Measurements from ENCODE around the gene PTER. TPM values are rescaled to one million over a fixed set of nuclear protein-coding genes. Genes with fewer than 3 reads are reported as not detected.

Gene PTER
- polyA plus RNA-seq, 3 donors from 2014 or later = 13.1 to 16.0 (median 13.3) TPM

DNA sequence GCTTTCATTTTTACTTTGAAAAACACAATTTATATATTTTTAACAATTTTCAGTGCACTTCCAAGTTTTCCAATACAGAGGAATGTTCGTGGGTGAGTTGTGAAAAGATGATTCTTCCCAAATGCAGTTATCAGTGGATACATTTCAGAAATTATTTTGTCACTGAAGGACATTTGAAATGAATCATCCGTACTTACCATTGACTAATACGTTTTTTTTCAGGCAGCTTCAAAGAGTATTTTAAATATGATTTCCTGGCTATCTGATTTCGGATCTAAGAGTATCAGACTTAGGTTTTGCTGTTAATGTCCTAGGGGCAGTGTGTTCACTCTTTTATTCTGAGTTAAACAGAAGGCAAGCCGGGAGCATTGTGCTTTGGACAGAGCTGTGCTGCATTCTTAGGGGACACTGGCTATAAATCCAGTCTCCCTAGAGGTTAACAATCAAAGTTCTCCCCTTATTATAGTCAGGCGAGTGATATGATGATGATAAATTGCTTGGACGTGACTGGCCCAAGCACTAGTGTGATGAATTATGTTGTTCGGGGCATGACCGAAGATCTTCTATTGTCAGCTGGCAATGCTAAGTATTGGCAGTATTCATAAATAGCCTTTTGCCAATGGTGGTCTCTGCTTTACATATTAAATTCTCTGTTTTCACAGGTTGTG is 4.5 kb downstream of the PTER start:
- peaks cover 0 to 9% (median 1%) of the 10 kb centered on the region in 3 donors for H3K36me3 Mint-ChIP-seq
- H3K9me3 Mint-ChIP-seq = no peaks in the 10 kb centered on the region
- H3K27me3 Mint-ChIP-seq (ENCODE audit: low read depth in 3 of 3) = peaks cover 0 to 3% (median 0%) of the 10 kb centered on the region in 3 donors
- peak overlapping the region in 2 of 5 donors; percentile 30 to 52 for H3K4me3 Mint-ChIP-seq
- DNase-seq = no peak
- peak overlapping the region in 4 of 6 donors; percentile 25 to 74 (median 74) for H3K27ac Mint-ChIP-seq
- H3K4me1 Mint-ChIP-seq = peaks cover 71 to 88% of the 10 kb centered on the region in 2 donors

GRCh38 chr10:16442914-16443313 is 6.1 kb downstream of the PTER start:
- no peaks in the 10 kb centered on the region for H3K9me3 Mint-ChIP-seq
- peaks cover 0 to 12% (median 4%) of the 10 kb centered on the region in 3 donors for H3K36me3 Mint-ChIP-seq
- no peak overlapping the region for H3K4me3 Mint-ChIP-seq
- no peaks in the 10 kb centered on the region for H3K27me3 Mint-ChIP-seq (ENCODE audit: low read depth in 3 of 3)
- peak overlapping the region in 3 of 6 donors; percentile 9 to 65 (median 59) for H3K27ac Mint-ChIP-seq
- DNase-seq = no peak
- peaks cover 60 to 75% of the 10 kb centered on the region in 2 donors for H3K4me1 Mint-ChIP-seq

DNA sequence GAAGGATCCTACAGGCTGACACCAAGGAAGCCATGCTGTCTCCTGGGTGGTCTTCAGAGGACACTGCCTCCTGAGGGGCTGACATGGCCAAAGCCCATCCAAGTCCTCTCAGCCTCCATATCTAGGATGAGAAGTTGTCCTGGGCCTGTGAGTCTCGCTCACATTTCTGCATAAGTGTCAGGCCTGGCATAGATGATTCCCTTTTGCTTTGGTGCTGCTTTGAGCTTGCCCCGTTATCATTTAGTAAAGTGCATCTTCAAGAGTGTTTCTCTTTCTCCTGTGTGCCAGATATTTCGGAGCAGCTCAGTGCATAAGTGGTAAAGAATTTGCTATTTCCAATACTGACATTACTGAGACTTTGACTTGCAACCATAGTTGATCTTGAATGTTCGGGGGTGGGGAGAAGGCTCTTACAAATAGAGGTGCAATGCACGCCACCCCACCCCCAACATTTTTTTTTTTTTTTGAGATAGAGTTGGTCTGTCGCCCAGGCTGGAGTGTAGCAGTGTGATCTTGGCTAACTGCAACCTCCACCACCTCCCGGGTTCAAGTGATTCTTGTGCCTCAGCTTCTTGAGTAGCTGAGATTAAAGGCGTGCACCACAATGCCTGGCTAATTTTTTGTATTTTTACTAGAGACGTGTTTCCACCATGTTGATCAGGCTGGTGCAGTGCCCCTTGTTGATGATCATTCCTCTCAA is 9.1 kb downstream of the PTER start:
- Mint-ChIP-seq H3K4me3 (no peak overlapping the region), H3K36me3 (peaks cover 4 to 13% (median 4%) of the 10 kb centered on the region in 3 donors), H3K27ac (peak overlapping the region in 2 of 6 donors; percentile 21 to 22), H3K4me1 (peaks cover 39 to 63% of the 10 kb centered on the region in 2 donors), H3K27me3 (ENCODE audit: low read depth in 3 of 3) (no peaks in the 10 kb centered on the region), H3K9me3 (no peaks in the 10 kb centered on the region)
- no peak for DNase-seq

DNA sequence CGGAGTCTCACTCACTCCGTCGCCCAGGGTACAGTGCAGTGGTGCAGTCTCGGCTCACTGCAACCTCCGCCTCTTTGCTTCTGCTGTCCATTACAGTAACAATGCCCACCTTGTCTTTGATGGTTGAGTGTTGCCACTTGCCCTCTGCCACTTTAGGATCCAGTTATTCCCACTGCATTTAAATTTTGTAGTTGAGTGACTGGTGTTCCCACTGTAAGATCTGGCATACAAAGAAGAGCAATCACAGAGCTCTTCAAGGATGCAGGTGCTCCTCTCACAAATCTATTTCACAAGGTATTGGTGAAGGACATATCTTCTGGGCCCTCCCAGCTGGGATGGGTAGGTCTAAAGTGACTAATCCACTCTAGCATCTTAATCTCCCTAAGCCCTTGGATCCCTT is 12.6 kb downstream of the PTER start:
- Mint-ChIP-seq H3K9me3 (no peaks in the 10 kb centered on the region), H3K27me3 (ENCODE audit: low read depth in 3 of 3) (no peaks in the 10 kb centered on the region), H3K4me3 (no peak overlapping the region), H3K36me3 (peaks cover 4 to 9% (median 4%) of the 10 kb centered on the region in 3 donors), H3K27ac (no peak overlapping the region), H3K4me1 (peaks cover 17 to 39% of the 10 kb centered on the region in 2 donors)
- no peak for DNase-seq

DNA sequence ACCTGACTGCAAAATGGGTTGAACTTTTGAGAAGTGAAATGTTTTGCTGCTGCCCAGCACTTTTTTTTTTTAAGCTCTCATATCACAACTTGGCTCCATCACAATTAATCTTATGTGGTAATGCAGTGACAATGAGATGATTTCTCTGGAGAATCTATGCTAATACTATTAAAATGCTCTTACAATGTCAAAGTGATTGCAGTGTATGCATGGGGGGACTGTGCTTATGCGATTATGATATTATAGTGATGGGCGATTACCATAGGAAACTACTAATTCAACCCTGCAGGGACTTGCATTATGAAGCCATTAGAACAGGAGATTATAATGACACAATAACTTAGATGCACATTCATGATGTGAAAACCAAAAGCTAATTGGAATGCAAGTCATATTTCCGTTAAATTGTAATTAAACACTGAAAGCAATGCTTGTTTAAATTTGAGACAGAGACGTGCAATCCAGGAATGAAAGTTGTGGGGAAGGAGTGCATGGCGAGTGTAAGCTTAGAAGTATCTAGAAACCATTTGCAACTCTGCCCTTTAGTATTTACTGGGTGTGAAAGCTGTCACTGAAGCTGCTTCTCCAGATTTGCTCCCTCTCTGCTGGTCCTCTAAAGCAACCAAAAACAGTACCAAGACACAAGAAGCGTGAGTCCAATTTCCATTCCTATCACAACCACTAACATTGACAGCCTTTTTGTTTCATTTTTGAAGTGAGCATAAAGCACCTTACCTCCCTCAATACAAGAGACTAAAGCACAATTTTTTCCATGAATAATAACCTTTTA is 21.6 kb downstream of the PTER start:
- Mint-ChIP-seq H3K27me3 (ENCODE audit: low read depth in 3 of 3) (peaks cover 0 to 2% (median 0%) of the 10 kb centered on the region in 3 donors), H3K27ac (peak overlapping the region in 3 of 6 donors; percentile 25 to 48 (median 41))

GRCh38 chr10:16459423-16459939 is 22.7 kb downstream of the PTER start:
- Mint-ChIP-seq H3K36me3 (peaks cover under 1 to 8% (median 2%) of the 10 kb centered on the region in 3 donors), H3K27ac (no peak overlapping the region), H3K4me3 (no peak overlapping the region), H3K4me1 (peaks cover 16 to 34% of the 10 kb centered on the region in 2 donors), H3K27me3 (ENCODE audit: low read depth in 3 of 3) (peaks cover 0 to 2% (median 0%) of the 10 kb centered on the region in 3 donors), H3K9me3 (no peaks in the 10 kb centered on the region)
- no peak for DNase-seq

More for the DNA sequence above, 21.6 kb downstream of the PTER start:
- H3K9me3 Mint-ChIP-seq = no peaks in the 10 kb centered on the region
- H3K4me3 Mint-ChIP-seq = peak overlapping the region in 1 of 5 donors; percentile 22
- peaks cover 14 to 26% of the 10 kb centered on the region in 2 donors for H3K4me1 Mint-ChIP-seq
- no peak for DNase-seq
- H3K36me3 Mint-ChIP-seq = no peaks in the 10 kb centered on the region

- no peak overlapping the region for H3K4me3 Mint-ChIP-seq
- peaks cover 24 to 42% of the 10 kb centered on the region in 2 donors for H3K4me1 Mint-ChIP-seq
- peaks cover 14 to 20% (median 15%) of the 10 kb centered on the region in 3 donors for H3K36me3 Mint-ChIP-seq
- peak overlapping the region in 2 of 6 donors; percentile 53 to 65 for H3K27ac Mint-ChIP-seq
- DNase-seq = no peak
- peaks cover 0 to 2% (median 0%) of the 10 kb centered on the region in 3 donors for H3K27me3 Mint-ChIP-seq (ENCODE audit: low read depth in 3 of 3)
- no peaks in the 10 kb centered on the region for H3K9me3 Mint-ChIP-seq
Measured at GRCh38 chr10:16466001-16466400, 29.2 kb downstream of the PTER start.

GRCh38 chr10:16470747-16471146 is 33.9 kb downstream of the PTER start:
- no peaks in the 10 kb centered on the region for H3K9me3 Mint-ChIP-seq
- peak; percentile 64 to 65 (median 64) for DNase-seq
- H3K4me3 Mint-ChIP-seq = peak overlapping the region; percentile 68 to 81 (median 78)
- H3K27me3 Mint-ChIP-seq (ENCODE audit: low read depth in 3 of 3) = no peaks in the 10 kb centered on the region
- peaks cover 37 to 51% of the 10 kb centered on the region in 2 donors for H3K4me1 Mint-ChIP-seq
- peaks cover under 1 to 15% (median 14%) of the 10 kb centered on the region in 3 donors for H3K36me3 Mint-ChIP-seq
- H3K27ac Mint-ChIP-seq = peak overlapping the region; percentile 87 to 99 (median 94)

- peaks cover 37 to 45% of the 10 kb centered on the region in 2 donors for H3K4me1 Mint-ChIP-seq
- no peak overlapping the region for H3K4me3 Mint-ChIP-seq
- no peaks in the 10 kb centered on the region for H3K9me3 Mint-ChIP-seq
- H3K27me3 Mint-ChIP-seq (ENCODE audit: low read depth in 3 of 3) = no peaks in the 10 kb centered on the region
- no peak overlapping the region for H3K27ac Mint-ChIP-seq
- peaks cover 0 to 13% (median 12%) of the 10 kb centered on the region in 3 donors for H3K36me3 Mint-ChIP-seq
- no peak for DNase-seq
Measured at GRCh38 chr10:16472828-16473227, 36.0 kb downstream of the PTER start.

GRCh38 chr10:16477757-16478156 is 40.9 kb downstream of the PTER start:
- no peaks in the 10 kb centered on the region for H3K27me3 Mint-ChIP-seq (ENCODE audit: low read depth in 3 of 3)
- H3K9me3 Mint-ChIP-seq = no peaks in the 10 kb centered on the region
- peaks cover 0 to 15% (median 3%) of the 10 kb centered on the region in 3 donors for H3K36me3 Mint-ChIP-seq
- no peak overlapping the region for H3K27ac Mint-ChIP-seq
- no peak for DNase-seq
- no peak overlapping the region for H3K4me3 Mint-ChIP-seq
- H3K4me1 Mint-ChIP-seq = peaks cover 4 to 14% of the 10 kb centered on the region in 2 donors

- no peaks in the 10 kb centered on the region for H3K9me3 Mint-ChIP-seq
- no peak for DNase-seq
- no peak overlapping the region for H3K27ac Mint-ChIP-seq
- H3K4me1 Mint-ChIP-seq = peaks cover 0 to 7% of the 10 kb centered on the region in 2 donors
- H3K27me3 Mint-ChIP-seq (ENCODE audit: low read depth in 3 of 3) = no peaks in the 10 kb centered on the region
- peaks cover 0 to 11% (median 3%) of the 10 kb centered on the region in 3 donors for H3K36me3 Mint-ChIP-seq
- no peak overlapping the region for H3K4me3 Mint-ChIP-seq
Measured at GRCh38 chr10:16478801-16479200, 42.0 kb downstream of the PTER start.

- no peaks in the 10 kb centered on the region for H3K9me3 Mint-ChIP-seq
- H3K27me3 Mint-ChIP-seq (ENCODE audit: low read depth in 3 of 3) = no peaks in the 10 kb centered on the region
- peaks cover under 1 to 8% (median 5%) of the 10 kb centered on the region in 3 donors for H3K36me3 Mint-ChIP-seq
- peak overlapping the region in 4 of 6 donors; percentile 22 to 64 (median 44) for H3K27ac Mint-ChIP-seq
- no peak overlapping the region for H3K4me3 Mint-ChIP-seq
- H3K4me1 Mint-ChIP-seq = peaks cover 0 to 14% of the 10 kb centered on the region in 2 donors
- no peak for DNase-seq
Measured at GRCh38 chr10:16481052-16481728, 44.4 kb downstream of the PTER start.
